ENCODE data around the gene BMP6. TPM values are rescaled to one million over a fixed set of nuclear protein-coding genes. Genes with fewer than 3 reads are reported as not detected.
A peak's percentile ranks its signal among the peaks of the same experiment; 100 is the strongest.

Gene BMP6
- total and polyA plus RNA-seq, 2 experiments from 2014 or later: 0.84 to 2.8 TPM

- TF ChIP-seq REST (IDR thresholded peaks at IDR 0.05; ENCODE audit: unreplicated experiment) (no peak), ZNF462 (CRISPR knock-in tag; IDR thresholded peaks at IDR 0.05) (peak; percentile 57)
Observed at GRCh38 chr6:7684843-7685242, 41.1 kb upstream of the BMP6 start (continued).

GRCh38 chr6:7685276-7685675, 40.6 kb upstream of the BMP6 start:
- no peaks in the 10 kb centered on the region for H3F3A ChIP-seq (replicated peaks; ENCODE audit: low read depth)
- no peaks in the 10 kb centered on the region for H3K27me3 ChIP-seq (ENCODE audit: insufficient read depth)
- peaks cover 14% of the 10 kb centered on the region for H3K4me1 ChIP-seq (ENCODE audit: insufficient read depth)
- no peak for DNase-seq (ENCODE audit: low spot score)
- no peak overlapping the region for H3K27ac Mint-ChIP-seq
- peaks cover 34% of the 10 kb centered on the region for H3K4me1 Mint-ChIP-seq
- H3K4me3 Mint-ChIP-seq: no peak overlapping the region
- no peaks in the 10 kb centered on the region for H3K36me3 ChIP-seq (ENCODE audit: insufficient read depth)
- no peaks in the 10 kb centered on the region; the same call in 2 of the 3 replicates for H3K9me3 Mint-ChIP-seq
- H2AFZ ChIP-seq: no peak overlapping the region
- H3K4me3 ChIP-seq: no peak overlapping the region
- H3K4me2 ChIP-seq: no peak overlapping the region
- H4K20me1 ChIP-seq (replicated peaks; ENCODE audit: insufficient read depth): no peaks in the 10 kb centered on the region
- no peak overlapping the region for H3K27ac ChIP-seq (ENCODE audit: low read depth)
- no peaks in the 10 kb centered on the region; the same call in 2 of the 3 replicates for H3K36me3 Mint-ChIP-seq (ENCODE audit: low read depth)
- peaks cover 10% of the 10 kb centered on the region for H3K27me3 Mint-ChIP-seq (ENCODE audit: insufficient read depth, low read depth, poor library complexity)
- no peak for ATAC-seq
- H3K9me2 ChIP-seq (ENCODE audit: insufficient read depth): peaks cover 4% of the 10 kb centered on the region
- H3K79me2 ChIP-seq (replicated peaks; ENCODE audit: insufficient read depth): no peaks in the 10 kb centered on the region
- TF ChIP-seq ZNF331 (CRISPR knock-in tag; IDR thresholded peaks at IDR 0.05; ENCODE audit: low read depth) (no peak), ZNF462 (CRISPR knock-in tag; IDR thresholded peaks at IDR 0.05) (no peak)
